Parathyroid adenoma (tissue), 2 donors: ENCODE data around the gene DNAH9.
"Not testable (repeated sequence)": the region's sequence is repeated elsewhere in the genome, so short reads cannot be mapped to it uniquely, and the experiment has no call there.

Experiments used
- H2AFZ ChIP-seq: fragments of 300-600 bp; sonication (generic); one replicate; pipeline ENCODE4 v1.7.0; 2017; ENCODE audit warnings: antibody characterized with exemption, mild to moderate bottlenecking
- H3K27ac ChIP-seq: fragments of 300-600 bp; sonication (generic); one replicate; pipeline ENCODE4 v1.7.0; 2017
- H3K27me3 ChIP-seq: fragments of 300-600 bp; sonication (generic); one replicate; pipeline ENCODE4 v1.7.0; 2017; ENCODE audit warnings: low read length; ENCODE audit not compliant: control insufficient read depth, insufficient read depth
- H3K36me3 ChIP-seq: fragments of 300-600 bp; sonication (generic); one replicate; pipeline ENCODE4 v1.7.0; 2017; ENCODE audit warnings: low read length; ENCODE audit not compliant: control insufficient read depth, insufficient read depth
- H3K4me1 ChIP-seq: fragments of 300-600 bp; sonication (generic); one replicate; pipeline ENCODE4 v1.7.0; 2017; ENCODE audit warnings: control low read depth
- H3K4me2 ChIP-seq: fragments of 300-600 bp; sonication (generic); one replicate; pipeline ENCODE4 v1.7.0; 2017; ENCODE audit warnings: low read length
- H3K4me3 ChIP-seq: fragments of 300-600 bp; sonication (generic); one replicate; pipeline ENCODE4 v1.7.0; 2017; ENCODE audit warnings: low read depth, low read length
- H3K79me2 ChIP-seq: fragments of 300-600 bp; sonication (generic); one replicate; pipeline ENCODE4 v1.7.0; 2017; ENCODE audit warnings: control low read depth
- H3K9ac ChIP-seq: fragments of 300-600 bp; sonication (generic); one replicate; pipeline ENCODE4 v1.7.0; 2017; ENCODE audit warnings: mild to moderate bottlenecking
- H3K9me3 ChIP-seq: fragments of 300-600 bp; sonication (generic); one replicate; pipeline ENCODE4 v1.7.0; 2017; ENCODE audit warnings: low read length; ENCODE audit not compliant: control insufficient read depth
- CTCF ChIP-seq: fragments of 300-600 bp; sonication (generic); IDR thresholded peaks from one replicate; pipeline ENCODE4 v1.7.0; 2017; ENCODE audit warnings: antibody characterized with exemption, mild to moderate bottlenecking
- donor health status: primary hyperparathyroidism.

DNAH9 gene

GRCh38 chr17:11948789-11949188, 350.5 kb downstream of the DNAH9 start:
- no peak overlapping the region for H2AFZ ChIP-seq
- no peaks in the 10 kb centered on the region for H3K4me1 ChIP-seq
- H3K4me3 ChIP-seq, result no peak overlapping the region
- no peaks in the 10 kb centered on the region for H3K79me2 ChIP-seq
- TF ChIP-seq CTCF, result no peak
- H3K36me3 ChIP-seq, result no peaks in the 10 kb centered on the region
- H3K4me2 ChIP-seq, result no peak overlapping the region
- H3K27me3 ChIP-seq, result no peaks in the 10 kb centered on the region
- no peak overlapping the region for H3K27ac ChIP-seq
- no peaks in the 10 kb centered on the region for H3K9me3 ChIP-seq
- no peak overlapping the region for H3K9ac ChIP-seq

- not testable (repeated sequence) for H3K4me2 ChIP-seq, H3K9me3 ChIP-seq, H3K27me3 ChIP-seq, H2AFZ ChIP-seq, H3K4me1 ChIP-seq, H3K27ac ChIP-seq, H3K9ac ChIP-seq, H3K79me2 ChIP-seq, H3K4me3 ChIP-seq, H3K36me3 ChIP-seq
Observed at GRCh38 chr17:11949571-11949970, 351.3 kb downstream of the DNAH9 start.

GRCh38 chr17:11950771-11951519, 352.7 kb downstream of the DNAH9 start:
- Histone ChIP-seq H3K27me3 (no peaks in the 10 kb centered on the region), H3K4me3 (no peak overlapping the region), H3K27ac (no peak overlapping the region), H3K9ac (no peak overlapping the region), H2AFZ (no peak overlapping the region), H3K36me3 (peaks cover 2% of the 10 kb centered on the region), H3K79me2 (no peaks in the 10 kb centered on the region), H3K4me1 (no peaks in the 10 kb centered on the region), H3K4me2 (no peak overlapping the region), H3K9me3 (no peaks in the 10 kb centered on the region)
- TF ChIP-seq CTCF, result no peak

GRCh38 chr17:11952610-11953009, 354.3 kb downstream of the DNAH9 start:
- no peak for TF ChIP-seq CTCF
- Histone ChIP-seq H3K27me3 (no peaks in the 10 kb centered on the region), H3K9ac (no peak overlapping the region), H3K27ac (no peak overlapping the region), H3K9me3 (no peaks in the 10 kb centered on the region), H3K79me2 (no peaks in the 10 kb centered on the region), H3K4me1 (no peaks in the 10 kb centered on the region), H2AFZ (no peak overlapping the region), H3K4me3 (no peak overlapping the region), H3K4me2 (no peak overlapping the region), H3K36me3 (peaks cover 2% of the 10 kb centered on the region)

GRCh38 chr17:11953924-11954323, 355.7 kb downstream of the DNAH9 start:
- Histone ChIP-seq H3K4me3 (no peak overlapping the region), H3K36me3 (peaks cover 2% of the 10 kb centered on the region)

More at GRCh38 chr17:11953924-11954323, 355.7 kb downstream of the DNAH9 start:
- Histone ChIP-seq H3K4me2 (no peak overlapping the region), H3K9me3 (no peaks in the 10 kb centered on the region), H2AFZ (no peak overlapping the region), H3K79me2 (no peaks in the 10 kb centered on the region), H3K9ac (no peak overlapping the region), H3K27ac (no peak overlapping the region), H3K27me3 (no peaks in the 10 kb centered on the region), H3K4me1 (no peaks in the 10 kb centered on the region)
- TF ChIP-seq CTCF, result no peak
